NCI-H774 (cell line): ENCODE results near the gene PITPNM2.

Source experiments
- DNase-seq: peaks from one replicate; lab custom pipeline; 2025; lab: John Stamatoyannopoulos, UW

Gene PITPNM2

DNA sequence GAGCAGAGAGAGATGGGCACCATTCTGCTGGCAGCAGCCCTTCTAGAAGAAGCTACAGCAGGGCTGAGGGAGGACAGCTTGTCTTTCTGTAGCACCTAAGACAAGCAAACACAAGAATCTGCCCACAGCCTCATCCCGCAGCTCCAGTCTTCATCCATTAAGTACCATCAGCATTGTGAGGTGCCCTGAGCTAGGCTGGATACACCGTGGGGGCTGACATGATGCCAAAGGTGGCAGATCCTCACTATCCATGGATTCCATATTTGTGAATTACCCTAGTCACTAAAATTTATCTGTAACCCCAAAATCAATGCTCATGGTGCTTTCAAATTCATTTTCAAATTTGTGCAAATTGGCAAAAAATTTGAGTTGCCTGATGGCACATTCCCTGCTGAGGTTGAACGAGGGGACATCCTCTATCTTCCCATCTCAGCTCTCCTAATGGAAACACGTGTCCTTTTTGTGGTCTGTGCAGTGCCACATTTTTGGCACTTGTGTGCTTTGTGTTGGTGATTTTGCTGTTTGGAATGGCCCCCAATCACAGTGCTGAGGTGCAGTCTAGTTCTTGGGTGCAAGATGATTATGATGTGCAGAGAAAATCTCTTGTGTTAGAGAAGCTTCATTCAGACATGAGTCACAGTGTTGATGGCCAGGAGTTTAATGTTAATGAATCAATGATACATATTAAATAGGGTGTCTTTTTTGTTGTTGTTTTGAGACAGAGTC, 7.0 kb downstream of the PITPNM2 start:
- no peak for DNase-seq

DNA sequence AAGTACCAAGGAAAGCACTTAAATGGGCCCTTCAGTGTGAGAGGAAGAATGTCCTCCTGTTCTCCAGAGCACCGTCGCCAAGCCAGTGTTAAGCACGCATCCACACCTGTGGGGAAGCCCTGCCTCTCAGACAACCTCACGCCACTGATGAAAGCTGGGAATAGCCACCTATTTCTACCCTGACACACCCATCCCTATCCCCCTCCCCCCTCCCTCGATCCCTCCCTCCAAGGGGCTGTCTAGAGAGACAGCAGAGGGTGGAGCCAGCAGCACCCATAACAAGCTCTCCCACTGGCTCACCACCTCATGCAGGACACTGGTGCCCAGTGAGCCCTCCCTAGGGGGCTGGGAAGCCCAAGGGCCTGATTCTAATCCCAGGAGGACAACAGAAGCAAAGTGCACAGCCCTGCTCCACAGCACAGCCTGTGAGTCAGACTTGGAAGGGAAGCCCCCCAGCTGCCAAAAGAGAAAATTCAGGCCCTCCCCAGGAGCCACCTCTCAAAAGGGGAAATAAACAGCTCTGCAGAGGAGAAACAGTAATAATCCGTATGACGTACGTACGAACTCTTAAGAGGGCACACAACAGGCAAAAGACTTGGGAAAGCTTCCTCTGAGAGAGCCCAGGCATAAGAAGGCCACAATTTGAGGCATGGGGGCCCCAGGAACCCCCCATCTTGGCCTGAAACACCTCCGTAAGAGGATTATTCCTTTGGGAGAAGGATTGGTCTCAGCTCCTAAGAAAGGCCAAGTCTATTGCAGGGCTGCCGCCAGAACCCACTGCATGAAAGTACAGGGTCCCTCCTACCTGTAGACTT, 7.8 kb downstream of the PITPNM2 start:
- DNase-seq: peak; percentile 67

DNA sequence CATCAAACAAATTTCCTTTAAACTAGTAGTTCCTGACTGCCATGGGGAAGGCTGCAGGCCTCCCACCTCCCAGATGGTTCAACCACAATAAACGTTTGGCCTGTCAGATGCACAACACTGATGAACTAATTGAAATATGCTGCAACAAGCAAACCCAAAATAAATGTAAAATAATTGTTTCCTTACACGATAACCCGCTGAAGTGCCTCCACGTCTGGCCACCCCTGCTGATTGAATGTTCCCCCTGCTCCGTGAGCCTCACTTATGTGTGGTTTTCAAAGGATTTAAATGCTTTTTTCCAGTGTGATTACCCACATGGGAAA, 8.4 kb downstream of the PITPNM2 start:
- DNase-seq: no peak

DNA sequence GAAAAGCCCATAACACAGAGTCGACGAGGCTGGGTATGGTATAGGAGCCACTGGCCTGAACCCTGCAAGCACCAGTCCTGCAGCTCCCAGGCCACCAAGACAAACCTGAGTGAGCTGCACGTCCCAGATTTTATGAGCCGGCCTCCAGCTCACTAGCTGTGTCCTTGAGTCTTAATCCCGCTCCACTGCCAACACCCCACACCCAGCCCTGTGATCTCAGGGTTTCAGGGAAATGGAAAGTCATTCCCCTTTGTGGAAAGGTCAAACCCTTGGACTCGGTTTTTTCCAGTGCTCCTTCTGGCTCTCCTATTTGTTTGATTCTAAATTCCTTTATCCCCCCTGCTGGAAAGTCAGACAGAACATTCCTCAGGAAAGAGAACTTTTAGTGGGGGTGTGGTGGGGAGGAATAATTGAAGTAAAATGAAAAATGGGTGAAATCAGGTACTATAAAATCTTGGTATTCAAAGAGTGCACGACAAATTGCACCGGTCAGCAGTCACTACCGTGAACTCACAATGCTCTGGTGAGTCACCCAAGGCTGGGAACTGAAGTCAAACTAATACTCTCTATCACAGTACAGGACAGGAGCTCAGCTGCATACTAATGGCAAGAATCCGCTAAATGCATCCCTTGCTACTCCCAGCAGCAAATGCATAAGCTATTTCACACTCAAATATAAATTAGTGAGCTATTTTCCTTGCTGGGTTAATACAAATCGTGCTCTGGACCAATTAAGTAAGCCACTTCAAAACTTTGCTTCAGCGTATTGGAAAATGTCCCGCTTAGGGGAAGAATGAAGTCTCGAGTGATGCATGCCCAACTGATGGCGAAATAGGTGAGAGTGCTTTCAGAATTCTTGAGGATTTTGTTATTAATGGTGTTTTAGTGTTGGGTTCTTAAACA, 9.0 kb downstream of the PITPNM2 start:
- no peak for DNase-seq

DNA sequence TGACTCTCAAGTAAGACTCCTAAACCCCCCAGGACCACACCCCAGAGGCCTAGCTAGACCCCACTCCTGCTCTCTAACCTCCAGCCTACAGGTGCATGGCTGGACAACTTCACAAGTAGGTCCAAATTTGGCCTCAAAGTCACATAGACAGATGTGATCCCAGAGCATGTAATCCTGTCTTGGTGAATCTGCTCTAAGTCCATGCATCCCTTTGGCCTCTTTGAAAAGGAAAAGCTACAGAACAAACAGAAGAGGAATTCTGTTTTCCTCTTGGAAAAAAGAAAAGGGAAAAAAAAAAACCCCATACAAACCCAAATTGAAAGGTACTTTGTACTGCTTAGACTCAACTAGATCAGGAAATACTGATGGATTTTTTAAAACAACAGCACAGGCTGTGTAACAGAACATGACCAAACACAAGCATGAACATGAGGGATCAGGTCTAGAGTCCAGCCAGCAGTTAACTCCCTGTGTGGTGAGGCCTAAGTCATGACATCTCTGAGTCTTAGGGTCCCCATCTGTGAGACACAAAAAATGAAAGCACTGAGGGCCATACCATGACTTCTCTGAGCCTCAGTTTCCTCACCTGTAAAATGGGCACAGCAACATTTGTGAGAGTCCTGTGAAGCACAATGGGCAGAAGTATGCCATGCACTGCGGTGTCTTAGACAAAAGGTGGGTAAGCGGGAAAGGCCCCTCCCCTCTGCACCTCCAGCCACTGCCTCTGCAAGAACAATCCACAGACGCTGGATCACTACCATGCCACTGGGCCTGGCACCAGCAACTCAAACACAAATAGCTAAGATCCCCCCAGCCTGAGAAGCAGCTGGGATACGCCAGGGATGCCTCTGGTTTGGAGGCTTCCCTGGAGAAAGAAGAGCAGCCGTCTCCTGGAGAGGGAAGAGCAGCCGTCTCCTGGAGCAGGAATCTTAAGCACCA, 9.9 kb downstream of the PITPNM2 start:
- no peak for DNase-seq

DNA sequence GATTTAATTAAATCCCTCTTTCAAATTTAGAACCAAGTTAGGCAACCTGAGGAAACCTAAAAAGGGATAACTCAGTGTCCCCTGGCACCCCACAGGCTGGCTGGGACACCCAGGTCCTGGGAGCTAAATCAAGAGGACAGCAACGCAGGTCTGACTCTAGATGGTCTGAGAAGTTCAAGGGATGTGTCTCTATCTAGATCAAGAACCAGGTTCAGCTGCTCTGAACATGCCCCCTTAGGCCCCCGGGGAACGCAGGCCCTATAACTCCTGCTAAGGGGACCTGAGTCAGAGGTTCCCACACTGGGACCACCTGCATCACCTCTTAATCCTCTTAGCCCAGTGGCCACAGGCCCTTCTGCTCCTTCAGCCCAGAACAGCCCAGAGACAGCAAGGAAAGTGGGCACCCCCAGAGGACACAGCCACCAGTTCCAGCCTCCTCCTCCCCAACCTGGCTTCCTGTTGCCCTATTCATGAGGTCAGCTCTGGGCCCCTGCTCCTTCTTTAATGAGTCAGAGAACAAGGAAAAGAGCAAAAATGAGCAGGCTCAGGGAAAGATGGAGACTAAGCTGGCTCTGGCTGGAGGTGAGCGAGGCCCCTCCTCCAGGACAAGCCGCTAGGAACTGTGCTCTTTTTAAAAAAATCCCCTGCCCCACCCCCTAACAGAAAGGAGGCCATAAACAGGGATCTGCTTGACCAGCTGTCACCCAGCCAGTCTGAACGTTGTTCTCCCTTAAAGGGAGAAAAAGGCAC, 10.8 kb downstream of the PITPNM2 start:
- DNase-seq: peak; percentile 30

DNA sequence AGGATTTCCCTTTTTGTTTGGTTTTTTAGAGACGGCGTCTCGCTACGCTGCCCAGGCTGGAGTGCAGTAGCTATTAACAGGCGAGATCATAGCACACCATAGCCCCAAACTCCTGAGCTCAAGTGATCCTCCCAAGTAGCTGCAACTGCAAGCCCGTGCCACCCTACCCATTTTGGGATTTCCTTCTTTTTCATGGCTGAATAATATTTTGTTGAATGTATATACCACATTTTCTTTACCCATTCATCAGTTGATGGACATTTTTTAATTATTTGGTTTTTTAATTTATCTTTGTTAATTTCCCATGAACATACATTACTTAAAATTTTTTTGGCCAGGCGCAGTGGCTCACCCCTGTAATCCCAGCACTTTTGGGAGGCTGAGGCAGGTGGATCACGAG, 15.2 kb downstream of the PITPNM2 start:
- DNase-seq: no peak

DNA sequence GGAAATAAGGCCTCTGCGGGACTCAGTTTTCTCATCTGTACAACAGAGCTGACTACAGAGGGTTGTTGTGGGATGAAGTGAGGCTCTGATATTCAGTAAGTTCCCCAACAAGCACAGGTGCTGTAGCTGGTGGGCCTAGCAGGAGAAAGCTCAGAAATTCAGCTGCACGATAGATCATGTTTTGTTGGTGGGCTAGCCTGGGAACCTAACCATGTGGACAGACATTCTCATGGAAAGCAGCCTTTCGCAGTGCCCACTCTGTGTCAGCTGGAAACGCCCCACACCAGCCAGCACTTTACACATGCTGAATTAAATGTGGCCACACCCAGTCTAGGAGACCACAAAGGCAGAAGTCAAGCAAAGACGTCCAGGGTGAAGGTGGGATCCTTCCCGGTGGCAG, 16.1 kb downstream of the PITPNM2 start:
- DNase-seq: no peak

DNA sequence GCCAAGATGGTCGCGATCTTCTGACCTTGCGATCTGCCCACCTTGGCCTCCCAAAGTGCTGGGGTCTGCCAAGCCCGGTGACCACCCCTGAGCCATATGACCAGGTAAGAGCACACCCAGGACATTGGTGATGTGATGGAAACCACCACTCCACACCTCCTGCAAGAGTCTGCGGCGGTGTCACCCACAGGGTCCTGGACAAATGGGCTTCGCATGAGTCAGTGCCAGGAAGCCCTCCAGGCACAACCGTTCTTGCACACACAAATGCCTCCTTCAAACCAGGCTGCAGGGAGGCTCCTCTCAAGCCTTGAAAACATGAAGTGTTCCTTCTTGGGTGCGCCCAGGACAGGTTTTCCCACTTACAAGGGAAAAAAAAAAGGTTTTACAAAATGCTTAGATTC, 16.6 kb downstream of the PITPNM2 start:
- DNase-seq: no peak

DNA sequence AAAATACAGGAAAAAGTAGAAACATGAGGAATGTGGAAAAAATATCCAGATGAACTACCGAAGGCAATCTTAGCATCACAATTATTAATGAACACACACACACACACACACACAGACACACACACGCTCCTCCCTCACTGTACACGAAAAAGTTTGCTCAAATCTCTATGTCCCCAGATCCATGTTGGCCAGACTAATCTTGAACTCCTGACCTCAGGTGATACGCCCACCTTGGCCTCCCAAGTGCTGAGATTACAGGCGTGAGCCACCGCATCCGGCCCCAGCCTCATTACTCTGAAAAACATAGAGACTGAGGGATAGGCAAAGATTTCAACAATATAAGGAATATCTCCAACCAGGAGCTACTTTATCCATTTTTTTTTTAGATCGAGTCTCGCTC, 17.2 kb downstream of the PITPNM2 start:
- no peak for DNase-seq

DNA sequence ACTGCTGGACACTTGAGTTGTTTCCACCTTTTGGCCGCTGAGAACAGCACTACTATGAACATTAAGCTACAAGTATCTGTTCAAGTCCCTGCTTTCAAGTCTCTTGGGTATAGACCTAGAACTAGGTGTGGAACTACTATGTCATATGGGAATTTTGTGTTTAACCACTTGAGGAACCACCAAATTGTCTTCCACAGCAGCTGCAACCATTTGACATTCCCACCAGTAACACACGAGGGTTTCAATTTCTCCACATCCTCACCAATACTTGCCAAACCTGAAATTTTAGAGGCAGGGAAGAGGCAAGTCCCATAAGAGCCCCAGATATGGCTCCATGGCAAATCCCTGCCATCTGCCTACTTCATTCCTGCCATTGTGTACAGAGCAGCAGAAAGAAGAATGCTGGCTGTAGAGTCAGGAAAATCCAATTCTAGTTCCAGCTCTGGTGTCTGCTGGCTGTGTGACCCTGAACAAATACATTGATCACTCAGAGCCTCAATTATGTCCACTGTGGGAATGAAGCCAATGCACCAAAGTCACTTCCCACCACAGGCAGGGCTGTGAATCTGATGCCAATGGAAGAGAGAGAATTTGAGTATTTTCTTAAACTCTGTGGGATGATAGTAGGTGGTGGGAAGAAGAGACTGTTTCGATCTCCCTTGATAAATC, 17.8 kb downstream of the PITPNM2 start:
- DNase-seq: peak; percentile 32

DNA sequence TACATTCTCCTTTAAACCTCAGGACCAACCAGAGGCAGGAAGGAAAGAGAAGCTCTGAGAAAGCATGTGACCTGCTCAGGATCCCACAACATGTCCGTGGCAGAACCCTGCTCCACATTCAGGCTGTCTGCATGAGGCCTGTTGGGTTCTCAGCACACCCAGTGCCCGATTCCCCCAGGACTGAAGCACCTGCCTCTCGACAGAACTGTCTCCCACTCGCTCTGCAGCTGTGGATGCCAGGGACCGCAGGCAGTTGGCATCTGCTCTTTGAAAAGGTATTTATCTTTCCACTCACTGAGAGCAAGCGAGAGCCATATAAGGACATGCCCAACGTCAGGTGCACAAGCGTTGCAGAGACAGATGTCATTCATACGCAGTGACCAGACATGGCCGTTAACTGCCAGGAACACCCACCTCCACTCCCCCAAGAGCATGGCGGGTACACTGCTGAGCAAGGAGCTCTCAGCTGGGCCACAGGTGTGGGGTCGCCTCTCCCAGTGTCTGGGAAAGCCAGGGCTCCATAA, 18.9 kb downstream of the PITPNM2 start:
- peak; percentile 98 for DNase-seq

DNA sequence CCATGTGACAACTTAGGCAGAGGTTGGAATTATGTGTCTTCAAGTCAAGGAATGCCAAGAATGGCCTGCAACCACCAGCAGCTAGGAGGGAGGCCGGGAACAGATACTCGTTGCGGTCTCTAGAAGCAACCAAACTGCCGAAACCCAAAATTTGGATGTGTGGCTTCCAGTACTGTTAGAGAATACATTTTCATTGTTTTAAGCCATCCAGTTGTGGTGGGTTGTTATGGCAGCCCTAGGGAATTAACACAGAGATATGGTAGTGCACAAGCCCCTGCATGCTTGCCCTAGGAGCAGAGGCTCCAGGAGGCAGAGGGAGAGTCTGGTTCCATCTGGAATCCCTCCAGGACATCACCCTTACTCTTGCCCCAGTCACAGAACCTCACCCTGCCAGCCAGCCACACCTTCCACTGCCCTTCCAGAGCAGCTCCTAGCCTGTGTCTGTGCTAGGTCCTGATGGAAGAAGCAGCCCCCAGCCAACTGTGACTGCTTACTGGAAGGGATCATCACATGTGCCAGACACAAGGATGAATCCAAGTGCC, 19.5 kb downstream of the PITPNM2 start:
- no peak for DNase-seq

DNA sequence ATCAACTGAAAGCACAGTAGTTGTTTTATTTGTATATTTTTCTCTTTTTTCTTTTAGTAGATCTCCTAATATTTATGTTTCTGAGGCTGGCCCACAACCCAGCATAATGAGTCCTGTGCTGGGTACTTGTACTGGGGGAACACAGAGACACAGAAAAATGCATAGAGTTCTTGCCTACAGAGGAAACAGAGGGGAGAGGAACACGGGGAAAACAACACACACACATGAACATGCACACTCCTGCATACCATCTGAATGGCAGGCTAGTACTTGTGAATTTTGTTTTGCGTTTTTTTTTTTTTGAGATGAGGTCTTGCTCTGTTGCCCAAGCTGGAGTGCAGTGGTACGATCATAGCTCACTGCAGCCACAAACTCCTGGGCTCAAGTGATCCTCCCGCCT, 21.3 kb downstream of the PITPNM2 start:
- no peak for DNase-seq

DNA sequence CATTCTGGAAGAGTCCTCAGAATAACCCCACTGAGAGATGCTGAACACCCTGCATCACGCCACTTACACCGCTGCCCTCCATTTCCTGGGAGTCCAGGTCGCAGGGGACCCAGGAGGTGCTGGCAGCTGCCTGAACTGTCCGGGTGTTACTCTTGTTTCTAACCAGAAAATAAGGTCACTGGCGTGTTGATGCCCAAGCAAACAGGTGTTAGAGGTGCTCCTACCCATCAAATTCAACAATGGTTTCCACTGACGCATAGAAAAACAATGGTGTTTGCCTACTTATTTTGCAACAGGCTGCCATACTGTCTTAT, 23.8 kb downstream of the PITPNM2 start:
- DNase-seq: no peak

DNA sequence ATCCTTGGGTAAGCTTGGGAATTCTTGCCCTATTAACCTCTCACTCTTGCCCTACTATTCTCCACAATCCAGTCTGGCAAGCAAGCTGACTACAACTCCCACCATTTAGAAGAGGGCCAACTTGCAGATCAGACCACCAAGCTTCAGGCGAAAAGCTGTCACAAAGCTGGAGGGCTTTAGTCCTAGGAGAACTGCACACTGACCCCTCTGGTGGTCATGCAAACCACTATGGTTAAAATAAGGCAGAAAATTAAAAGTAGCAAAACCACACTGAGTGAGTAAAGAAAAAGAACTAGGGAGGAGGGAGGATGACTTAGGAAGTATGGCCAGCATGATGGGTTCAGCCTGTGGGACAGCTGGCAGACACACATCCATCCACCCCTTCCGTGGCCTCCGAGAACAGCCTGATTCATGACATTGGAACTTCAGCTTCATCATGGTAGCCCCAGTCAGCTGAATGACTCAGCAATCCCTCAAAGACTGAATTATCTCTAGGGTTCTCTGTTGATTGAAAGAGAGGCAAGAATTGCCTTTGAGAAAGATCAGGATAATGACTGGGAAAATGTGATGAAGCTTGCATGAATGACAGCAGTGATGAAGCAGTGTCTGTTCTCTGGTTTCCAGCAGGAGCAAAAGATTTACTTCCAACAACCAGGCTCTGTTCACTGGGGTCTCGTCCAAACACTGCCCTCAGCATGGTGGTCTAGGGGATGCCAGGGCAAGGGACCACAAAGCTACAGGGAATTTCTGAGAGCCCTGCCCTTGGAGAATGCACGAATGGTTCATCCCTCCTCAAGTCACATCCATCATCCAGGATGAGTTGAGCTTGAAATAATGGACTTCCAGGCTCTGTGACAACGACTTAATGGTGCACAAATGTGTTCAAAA, 24.4 kb downstream of the PITPNM2 start:
- no peak for DNase-seq

DNA sequence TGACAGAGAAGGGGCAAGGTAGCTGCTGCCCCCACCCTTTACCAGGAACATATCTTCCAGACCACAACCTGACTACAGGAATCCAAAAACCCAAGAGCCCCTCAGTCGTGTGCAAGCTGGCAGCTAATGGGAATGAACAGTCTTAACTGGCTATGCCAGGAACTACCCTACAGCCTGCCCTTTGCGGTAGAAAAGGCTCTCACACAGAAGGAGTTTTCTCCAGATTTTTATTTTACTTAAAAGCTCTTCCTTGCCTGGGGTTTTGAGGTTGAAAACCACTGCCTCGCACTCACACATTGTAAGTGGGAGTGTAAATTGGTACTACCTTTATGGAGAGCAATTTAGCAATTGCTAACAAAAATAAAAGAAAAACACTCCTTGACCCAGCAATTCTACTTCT, 28.3 kb downstream of the PITPNM2 start:
- DNase-seq: no peak

DNA sequence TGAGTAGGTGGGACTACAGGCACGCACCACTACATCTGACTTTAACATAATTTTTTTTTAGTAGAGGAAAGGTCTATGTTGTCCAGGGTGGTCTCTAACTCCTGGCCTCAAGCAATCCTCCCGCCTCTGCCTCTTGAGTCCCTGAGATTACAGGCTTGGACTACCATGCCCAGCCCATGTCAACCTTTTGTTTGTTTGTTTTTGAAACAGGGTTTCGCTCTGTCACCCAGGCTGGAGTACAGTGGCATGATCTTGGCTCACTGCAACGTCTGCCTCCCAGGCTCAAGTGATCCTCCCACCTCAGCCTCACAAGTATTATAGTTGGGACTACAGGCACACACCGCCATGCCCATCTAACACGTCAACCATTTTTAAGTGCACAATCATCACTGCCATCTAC, 29.2 kb downstream of the PITPNM2 start:
- no peak for DNase-seq
